Sigmoid colon (tissue), 4 donors: ENCODE results near the gene ADAMTS17.

Experiments
- CTCF ChIP-seq, 4 experiments: fragments of 450-650 bp in 3 of 4; fragments of 200-600 bp in 1 of 4; IDR thresholded peaks; one replicate each; pipeline ENCODE4 v1.5.1; 2016 to 2019; ENCODE audit warnings: antibody characterized with exemption in 4 of 4, mild to moderate bottlenecking in 3 of 4, moderate library complexity in 2 of 4
- EP300 ChIP-seq, 4 donors: sonication (generic); formaldehyde crosslinking; IDR thresholded peaks; one replicate each; pipeline ENCODE4 v1.6.1; 2017; ENCODE audit warnings: antibody characterized with exemption in 4 of 4
- POLR2A ChIP-seq, 2 donors: fragments of 450-650 bp; IDR thresholded peaks; one replicate each; pipeline ENCODE4 v1.6.1; 2016; ENCODE audit warnings: antibody characterized with exemption in 2 of 2, mild to moderate bottlenecking in 2 of 2, moderate library complexity in 2 of 2
- POLR2AphosphoS5 ChIP-seq, 4 donors: sonication (generic); formaldehyde crosslinking; IDR thresholded peaks; one replicate each; pipeline ENCODE4 v1.6.1; 2017; ENCODE audit warnings: antibody characterized with exemption in 4 of 4

GRCh38 chr15:100221471-100222348, 120.1 kb downstream of the ADAMTS17 start:
- TF ChIP-seq CTCF (IDR thresholded peaks at IDR 0.05) (no peak), POLR2A (IDR thresholded peaks at IDR 0.05) (no peak), EP300 (IDR thresholded peaks at IDR 0.05) (no peak), POLR2AphosphoS5 (IDR thresholded peaks at IDR 0.05) (no peak)
